ENCODE results near the gene LRRC1.

LRRC1 gene

DNA sequence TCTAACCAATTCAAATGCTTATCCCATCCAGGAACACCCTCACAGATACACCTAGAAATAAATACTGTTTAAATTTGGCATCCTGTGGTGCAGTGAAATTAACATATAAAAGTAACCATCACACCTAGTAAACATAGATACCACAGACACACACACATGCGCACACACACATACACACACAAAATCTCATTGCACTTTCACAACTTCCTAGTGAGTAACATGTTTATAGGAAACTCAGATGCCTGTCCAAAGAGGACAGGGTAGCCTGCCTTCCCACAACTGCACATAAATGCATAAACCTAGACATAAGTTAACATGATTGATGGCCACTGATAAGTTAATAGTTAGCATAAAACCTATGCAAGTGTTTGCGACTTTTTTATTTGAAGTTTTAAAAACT is 56.8 kb downstream of the LRRC1 start:
- no peak for DNase-seq

DNA sequence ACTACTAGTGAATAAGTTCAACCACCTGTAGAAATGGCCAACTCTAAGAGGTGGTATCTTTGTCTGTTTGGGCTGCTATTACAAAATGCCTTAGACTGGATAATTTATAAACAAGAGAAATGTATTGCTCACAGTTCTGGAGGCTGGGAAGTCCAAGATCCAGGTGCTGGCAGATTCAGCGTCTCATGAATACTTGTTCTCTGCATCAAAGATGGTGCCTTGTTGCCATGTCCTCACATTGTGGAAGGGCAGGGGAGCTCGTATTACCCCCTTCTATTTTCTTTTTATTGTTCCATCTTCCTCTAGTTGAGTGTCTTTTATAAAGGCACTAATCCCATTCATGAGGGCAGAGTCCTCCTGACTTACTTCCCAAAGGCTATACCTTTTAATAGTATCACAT is 58.0 kb downstream of the LRRC1 start:
- no peak for DNase-seq

DNA sequence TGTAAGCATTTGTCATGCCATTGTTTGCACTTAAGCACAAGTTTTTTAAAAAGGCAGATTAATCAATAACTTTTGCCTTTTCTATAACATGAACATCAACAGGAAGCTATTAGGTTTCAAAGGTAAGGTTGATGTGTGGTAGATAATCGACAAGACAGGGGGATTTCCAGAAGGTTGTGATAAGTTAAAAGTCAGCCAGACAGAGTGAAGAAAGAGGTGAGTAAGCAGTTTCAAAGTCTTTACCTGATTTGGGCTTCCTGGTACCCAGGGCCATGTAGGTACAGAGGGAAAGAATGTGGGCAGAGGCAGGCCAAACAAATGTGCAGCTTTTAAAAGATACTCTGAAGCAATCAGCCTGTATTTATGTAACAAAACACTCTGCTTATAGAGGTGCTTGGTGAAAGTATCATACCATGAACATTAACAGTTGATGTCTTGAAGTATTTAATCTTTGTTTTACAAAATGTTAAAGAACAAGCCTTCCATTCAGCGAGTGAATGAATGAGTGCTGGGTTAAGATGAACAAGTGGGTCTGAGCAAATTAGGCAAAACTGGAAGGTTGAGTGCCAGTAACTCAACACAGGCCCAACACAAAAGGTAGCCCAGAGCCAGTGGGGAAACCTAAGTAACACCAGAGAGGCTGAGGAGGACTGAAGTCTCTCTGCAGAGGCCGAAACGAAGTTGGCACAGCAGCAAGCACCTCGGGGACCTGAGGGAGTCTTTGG is 60.2 kb downstream of the LRRC1 start:
- DNase-seq, result no peak

DNA sequence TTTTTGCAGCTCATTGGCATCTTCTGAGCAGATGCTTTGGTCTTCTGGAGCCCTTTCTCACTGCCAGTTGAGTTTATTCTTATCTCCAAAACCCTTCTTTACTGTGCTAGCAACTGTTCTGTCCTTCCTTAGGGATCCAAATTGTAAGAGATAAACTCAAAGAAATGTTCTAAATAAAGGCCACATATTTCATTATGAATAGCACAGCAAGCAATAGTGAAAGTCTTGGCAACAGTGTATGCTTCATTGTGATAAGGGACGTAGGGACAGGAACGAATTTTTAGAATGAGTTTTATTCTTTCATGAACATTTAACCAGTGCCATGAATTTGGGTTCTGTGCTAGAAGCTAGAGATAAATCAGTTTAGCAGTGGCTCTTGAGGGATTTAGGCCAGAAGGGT is 61.1 kb downstream of the LRRC1 start:
- DNase-seq, result no peak

DNA sequence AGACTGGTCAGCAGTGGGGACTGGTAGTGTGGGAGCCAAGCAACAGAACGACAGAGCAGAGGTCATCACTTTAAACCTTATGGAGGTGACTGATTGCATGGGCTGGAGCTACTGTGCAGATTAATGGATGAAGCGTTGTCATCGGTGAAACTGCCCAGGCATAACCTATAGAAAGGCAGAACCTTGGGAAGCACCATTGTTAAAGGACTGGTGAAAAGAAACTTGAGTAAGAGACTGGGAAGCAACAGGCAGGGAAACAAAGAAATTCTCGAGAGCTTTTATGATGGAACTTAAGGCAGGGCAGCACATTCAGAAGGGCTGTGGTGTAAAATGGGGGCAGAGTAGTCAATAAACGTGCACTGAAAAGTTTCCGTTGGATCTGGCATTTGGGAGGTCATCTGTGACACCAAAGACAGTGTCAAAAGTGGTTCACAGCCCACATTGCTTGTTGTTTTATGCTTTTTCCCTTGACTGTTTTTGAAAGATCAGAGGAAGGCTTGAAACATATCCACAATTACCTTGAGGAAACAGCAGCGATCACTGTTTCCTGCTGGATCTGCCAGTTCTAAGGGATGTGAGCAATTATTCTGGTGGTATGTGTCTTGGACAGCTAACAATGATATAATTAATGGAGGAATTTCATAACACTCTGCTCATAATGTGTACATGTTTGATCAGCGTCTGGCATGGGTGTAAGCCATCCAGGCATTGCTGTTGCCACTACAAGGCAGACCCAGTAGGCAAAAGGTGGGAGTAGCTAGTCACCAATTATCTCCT is 62.7 kb downstream of the LRRC1 start:
- DNase-seq, result no peak

DNA sequence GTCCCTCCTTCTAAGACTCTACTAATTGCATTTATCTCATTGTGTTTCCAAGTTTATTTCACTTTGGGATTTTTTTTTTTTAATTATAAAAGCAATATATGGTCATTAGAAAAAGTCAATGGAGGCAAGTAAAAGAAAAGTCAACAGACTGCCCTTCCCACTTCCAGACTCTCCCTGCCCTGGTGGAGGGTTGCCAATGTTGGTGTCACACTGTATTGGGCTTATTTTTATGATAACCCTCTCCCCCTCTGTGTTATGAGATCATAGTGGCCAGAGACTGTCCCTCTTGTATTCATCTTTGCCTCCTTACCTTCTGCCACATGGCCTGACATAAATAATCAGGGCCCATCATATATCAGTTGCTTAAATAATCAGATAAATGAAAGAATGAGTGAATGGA is 63.4 kb downstream of the LRRC1 start:
- DNase-seq, result no peak

DNA sequence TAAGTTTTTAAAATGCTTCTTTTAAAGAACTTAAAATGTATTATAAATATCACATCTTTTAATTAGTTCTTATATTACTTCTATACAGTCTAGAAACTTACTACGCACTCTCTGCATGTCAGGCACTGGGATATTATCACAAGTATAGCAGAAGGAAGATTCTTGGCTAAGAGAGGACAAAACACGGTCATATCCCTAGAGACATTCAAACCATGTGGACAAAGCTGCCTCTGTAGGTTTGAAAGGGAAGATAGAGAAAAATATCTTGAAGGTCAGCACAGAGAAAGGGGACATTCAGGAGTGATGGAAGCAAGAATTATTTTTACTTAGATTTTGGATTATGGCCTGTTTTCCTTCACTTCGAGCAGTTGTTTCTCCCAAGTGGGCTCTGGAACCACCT is 64.1 kb downstream of the LRRC1 start:
- DNase-seq, result no peak

DNA sequence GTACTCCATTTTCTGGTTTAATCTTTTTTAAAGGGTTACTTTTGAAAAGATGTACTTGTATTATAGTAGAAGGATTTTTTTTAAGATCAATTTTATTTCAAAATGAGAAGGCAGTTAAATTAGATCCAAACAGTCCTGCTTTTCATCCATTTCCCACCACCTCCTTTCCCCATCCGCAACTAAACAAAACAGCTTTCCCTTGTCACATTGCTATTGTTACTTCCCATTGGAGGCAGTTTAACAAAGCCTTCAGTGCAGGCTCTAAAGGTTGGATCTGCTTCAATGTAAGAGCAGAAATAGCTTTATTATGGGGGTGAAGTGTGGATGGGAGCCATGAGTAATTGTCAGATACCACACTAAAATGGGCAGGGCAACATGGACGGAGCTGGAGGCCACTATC is 65.7 kb downstream of the LRRC1 start:
- no peak for DNase-seq

DNA sequence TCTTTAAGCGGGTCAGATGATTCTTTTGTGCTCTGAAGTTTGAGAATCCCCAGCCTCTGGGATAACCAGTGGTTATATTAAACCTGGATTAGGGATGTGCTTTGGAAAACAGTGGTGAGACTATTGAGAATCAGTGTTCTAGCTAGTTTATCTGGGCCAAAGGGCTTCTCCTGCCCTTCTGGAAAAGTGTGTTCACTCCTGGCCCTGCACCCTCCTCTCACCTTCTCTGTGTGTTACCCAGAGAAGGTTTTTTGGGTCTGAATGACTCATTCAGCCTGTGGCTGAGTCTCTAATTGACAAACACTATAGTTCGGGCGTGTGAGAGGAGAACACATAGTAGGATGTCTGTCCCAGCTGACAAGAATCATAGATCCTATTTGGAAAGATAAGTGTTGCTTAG is 66.7 kb downstream of the LRRC1 start:
- DNase-seq, result no peak

DNA sequence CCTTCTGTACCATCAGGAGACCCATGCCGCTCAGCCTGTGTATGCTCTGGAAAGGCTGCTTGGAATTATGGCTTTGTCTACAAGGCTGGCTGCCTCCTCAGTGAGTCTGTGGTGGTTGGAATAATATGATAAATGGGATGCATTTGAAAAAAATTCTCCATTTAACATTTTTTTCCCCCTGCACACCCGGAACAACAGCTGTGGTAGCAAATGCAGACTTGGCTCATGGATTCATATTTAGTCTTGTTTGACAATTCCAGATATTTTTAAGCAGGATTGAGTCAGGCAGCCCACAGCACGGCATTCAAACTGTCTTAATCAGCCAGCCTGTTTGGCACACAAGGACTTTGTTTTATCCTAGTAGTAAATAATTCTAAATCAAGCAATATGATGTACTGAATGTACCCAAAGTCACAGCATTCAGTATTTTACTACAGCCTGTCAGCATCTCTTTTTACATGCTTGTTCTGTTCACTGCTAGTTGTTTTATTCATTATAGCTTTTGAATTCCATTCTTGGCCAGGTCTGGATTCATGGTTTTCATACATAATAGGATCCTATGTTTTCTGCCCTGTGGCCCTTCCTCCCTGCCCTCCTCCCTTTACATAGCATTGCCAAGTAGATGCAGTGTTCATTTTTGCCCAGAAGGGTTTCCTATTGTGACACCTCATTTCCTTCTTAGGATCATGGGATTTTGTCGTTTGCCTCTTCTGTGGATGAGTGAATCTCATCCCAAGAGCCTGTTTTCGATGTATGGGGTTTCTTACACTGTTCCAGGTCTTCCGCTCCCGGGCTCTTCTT is 68.1 kb downstream of the LRRC1 start:
- no peak for DNase-seq

DNA sequence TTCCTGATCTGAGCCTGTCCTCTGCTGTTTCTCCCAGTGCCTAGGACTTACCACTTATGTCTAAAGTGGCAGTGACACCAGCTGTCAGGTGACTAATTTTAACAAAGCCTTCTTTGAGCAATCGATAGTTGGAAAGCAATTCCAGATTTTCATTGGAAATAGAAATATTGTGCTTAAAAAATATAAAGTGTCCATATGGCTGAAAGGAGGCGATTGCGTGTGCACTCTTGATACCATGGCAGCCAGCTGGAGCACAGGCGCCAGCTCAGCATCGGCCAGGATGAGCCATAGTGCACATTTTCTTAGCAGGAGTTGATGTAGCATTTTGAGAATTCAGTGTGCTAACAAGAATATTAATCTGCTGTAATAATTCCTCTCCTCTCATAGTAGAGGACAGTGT is 70.0 kb downstream of the LRRC1 start:
- DNase-seq, result no peak

DNA sequence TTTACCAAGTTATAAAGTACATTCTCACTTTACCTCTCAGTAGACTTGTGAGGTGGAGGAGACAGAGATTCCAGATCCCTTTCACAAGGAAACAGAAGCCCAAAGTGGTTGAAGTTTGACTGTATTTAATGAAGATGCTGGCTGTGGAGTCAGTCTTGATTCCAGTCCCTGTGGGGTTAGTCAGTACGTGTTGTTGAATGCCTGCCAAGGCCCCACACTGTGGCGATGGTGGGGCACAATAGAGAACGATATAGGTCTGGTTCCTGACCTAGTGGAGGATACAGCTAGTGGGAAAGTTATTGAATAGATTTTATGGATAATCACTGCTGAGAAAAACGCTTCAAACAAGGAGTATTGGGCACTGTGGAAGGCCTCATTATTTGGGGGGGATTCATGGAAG is 71.4 kb downstream of the LRRC1 start:
- DNase-seq, result no peak

DNA sequence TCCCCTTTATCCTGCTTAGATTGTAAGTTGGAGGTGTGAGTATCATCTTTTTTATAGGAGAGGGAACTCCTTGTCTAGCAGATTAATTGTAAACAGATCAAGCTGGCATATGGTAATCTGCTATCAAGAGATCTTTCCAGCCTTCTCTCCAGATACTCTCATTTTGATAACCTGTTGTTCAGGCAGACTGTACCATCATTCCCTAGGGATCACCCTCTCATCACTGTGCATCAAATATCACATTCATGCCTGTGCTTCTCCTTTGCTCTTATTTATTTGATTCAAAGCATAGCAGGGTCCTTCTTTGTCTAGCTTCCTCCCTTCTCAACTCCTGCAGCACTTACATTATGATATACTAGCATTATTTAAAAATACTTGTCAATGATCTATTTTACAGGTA is 73.8 kb downstream of the LRRC1 start:
- DNase-seq, result no peak

DNA sequence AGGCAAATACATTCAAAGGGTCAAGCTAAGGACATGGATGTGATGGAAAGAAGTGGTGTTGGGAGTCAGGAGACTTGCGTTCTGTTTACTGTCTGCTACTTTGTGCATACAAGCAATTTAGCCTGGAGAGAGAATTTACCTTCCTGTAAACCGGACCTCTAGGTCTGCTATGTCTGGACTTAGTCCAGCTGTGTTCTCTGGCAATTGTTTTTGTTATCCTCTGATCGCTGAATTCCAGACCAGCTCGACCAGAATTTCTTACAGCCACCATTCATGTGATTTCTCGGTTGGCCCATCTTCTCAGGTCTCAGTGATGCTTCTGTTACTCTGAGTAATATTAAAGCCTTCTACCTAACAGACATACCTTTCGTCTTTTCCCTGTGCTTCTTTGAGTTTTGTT is 75.2 kb downstream of the LRRC1 start:
- no peak for DNase-seq

DNA sequence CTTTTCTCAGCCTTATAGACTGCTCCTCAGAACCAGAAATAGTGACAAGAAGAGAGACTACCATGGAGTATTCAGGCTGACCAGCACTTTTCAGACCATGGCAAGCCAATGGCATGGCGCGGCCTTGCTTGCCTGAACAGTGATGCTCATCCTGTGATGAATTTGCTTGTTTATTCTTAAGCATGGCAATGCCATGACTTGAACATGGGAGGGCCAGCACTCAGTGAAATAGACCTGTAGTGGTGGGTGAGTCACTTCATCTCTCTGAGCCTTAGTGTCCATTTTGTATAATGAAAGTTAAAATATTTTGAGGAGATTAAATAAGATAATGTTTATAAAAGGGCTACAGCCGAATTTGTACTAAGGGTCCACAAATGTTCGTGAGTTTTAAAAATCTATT is 79.1 kb downstream of the LRRC1 start:
- no peak for DNase-seq

DNA sequence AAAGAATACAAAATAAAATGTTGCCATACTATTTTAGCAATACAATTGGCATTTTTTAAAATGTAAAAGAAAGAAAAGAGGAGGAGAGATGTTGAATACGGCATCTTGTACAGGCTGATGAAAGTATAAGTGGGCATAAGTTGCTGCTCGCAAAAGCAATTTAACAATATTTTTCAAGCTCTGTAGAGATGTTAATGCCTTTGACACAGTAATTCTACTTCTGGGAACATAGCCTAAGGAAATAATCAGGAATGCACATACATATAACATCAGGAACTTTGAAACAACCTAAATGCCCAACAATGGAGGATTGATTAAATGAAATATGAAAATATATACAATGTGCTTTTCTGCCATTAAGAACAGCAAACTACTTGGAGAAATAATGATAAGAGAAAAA is 80.2 kb downstream of the LRRC1 start:
- DNase-seq, result no peak

DNA sequence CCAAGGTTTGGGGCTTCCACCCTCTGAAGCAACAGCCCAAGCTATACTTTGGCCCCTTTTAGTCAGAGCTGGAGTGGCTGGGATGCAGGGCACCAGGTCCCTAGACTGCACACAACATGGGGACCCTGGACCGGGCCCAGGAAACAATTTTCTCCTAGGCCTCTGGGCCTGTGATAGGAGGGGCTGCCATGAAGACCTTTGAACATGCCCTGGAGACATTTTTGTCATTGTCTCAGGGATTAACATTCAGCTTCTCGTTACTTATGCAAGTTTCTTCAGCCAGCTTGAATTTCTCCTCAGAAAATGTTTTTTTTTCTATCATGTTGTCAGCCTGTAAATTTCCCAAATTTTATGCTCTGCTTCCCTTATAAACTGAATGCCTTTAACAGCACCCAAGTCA is 82.3 kb downstream of the LRRC1 start:
- no peak for DNase-seq

DNA sequence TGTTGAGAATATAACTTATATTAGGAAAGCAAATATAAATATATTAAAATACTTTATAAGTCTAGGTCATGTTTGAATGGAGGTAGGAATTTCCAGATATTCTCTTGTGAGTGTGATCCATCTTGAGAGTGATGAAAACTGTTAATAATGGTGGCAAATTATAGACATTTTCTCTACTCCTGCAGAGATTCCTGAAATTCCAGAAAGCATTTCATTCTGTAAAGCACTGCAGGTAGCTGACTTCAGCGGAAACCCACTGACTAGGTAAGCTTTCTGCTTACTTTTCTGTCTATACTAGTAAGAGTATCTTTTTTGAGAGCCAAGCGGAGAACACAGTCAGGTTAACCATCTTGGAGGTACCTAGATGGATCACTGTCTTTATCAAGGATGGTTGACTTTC is 84.0 kb downstream of the LRRC1 start:
- DNase-seq, result no peak

DNA sequence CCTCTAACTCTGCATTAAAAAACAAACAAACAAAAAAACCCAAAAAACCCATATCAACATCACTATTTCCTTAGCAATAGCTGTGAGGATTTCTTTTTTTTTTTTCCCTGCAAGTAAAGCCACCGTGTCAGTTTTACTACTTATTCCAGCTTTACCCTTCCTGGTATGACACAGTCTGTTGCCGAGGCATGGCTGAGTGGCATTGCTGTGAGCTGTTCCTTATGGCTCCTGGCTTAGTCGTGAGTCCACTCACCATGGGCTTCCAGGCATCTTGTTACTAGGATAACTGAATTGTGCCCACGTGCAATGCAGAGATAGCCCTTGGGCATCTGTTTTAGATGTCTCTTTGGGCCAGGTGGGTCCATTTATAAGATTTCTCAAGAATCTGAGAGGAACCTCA is 84.8 kb downstream of the LRRC1 start:
- no peak for DNase-seq

DNA sequence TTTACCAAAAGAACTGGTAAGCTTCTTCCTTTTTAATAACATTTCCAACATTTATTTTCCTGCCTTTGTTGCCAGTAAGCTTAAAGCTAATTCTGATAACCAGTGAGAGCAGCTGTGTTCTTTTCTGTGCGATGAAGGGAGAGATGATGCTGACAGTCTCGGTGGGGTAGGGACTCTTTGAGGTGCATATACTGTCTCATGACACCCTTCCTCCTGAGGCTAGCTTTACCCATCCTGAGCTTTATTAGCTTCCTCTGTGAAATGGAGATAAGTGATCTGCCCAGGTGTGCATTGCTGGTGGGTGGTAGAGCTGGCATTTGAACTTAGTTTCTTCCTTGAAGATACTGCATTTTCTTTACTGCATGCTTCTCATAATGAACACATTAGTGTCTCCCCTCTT is 92.5 kb downstream of the LRRC1 start:
- DNase-seq, result no peak

DNA sequence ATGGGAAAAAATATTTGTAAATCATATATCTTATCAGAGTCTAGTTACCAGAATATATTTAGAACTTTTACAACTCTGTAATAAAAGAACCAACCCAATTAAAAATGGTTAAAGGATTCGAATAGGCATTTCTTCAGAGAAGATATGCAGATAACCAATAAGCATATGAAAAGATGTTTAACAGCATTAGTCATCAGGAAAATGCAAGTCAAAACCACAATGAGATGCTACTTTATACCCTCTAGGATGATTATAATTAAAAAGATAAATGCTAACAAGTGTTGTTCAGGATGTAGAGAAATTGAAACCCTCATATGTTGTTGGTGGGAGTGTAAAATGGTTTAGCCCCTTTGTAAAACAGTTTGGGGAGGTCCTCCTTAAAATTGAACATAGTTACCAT is 94.1 kb downstream of the LRRC1 start:
- no peak for DNase-seq

DNA sequence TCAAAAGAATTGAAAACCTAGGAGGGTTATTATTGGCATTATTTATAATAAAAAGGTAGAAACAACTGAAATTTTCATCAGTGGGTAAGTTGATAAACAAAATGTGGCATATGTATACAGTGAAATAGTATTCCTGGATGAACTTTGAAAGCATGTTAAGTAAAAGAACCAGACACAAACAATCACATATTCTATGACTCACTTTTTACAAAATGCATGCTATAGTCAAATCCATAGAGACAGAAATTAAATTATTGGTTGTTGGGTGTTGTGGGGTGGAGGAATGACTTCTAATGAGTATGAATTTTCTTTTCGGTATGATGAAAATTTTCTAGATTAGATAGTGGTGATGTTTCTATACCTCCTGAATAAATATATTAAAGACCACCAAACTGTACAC is 94.6 kb downstream of the LRRC1 start:
- no peak for DNase-seq

DNA sequence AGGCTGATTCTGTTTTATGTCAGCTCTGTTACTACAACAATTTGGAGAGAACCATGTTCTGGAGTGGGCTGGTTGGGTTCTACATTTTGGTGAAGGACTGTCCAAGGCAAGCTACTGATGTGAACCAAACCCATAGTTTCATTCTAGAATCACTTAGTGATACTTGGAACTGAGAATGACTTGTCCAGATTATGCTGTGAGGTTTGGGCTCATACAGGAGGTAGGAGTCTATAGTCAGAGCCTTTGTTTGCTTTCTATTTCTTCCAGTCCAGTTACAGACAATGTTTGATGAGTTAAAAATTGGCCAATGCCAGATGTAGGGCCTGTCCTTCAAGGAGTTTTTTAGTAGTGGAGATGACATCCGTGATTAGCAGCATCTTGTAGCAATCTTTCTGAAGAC is 97.9 kb downstream of the LRRC1 start:
- no peak for DNase-seq

DNA sequence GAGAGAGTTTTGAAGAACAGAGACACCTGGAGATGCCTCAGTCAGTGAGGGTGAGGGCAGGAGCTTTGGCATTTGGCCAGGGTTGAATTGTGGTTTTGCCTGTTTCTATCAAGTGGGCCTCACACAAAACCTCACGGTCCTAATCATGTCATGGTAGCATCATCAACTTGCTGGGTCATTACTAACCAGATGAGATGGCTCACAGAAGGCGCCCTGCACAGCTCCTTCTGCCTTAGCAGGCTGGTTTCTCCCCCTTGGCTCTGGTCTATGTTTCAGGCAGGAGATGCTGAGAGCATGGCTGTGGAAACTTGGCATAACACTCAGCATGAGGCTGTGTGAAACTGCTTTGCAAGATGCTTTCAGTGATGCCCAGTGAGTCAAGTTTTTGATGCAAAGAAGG is 99.3 kb downstream of the LRRC1 start:
- no peak for DNase-seq

Measured in activated CD4-positive, CD25-positive, alpha-beta regulatory T cell (primary cell).